GM10847 (cell line): ENCODE results near the gene PCDH18.

ENCODE experiments used
- POLR2A ChIP-seq: IDR thresholded peaks from 2 replicates; pipeline ENCODE4 v1.6.1; 2011; ENCODE audit not compliant: insufficient read length; ENCODE audit errors: extremely low read depth

PCDH18 gene

DNA sequence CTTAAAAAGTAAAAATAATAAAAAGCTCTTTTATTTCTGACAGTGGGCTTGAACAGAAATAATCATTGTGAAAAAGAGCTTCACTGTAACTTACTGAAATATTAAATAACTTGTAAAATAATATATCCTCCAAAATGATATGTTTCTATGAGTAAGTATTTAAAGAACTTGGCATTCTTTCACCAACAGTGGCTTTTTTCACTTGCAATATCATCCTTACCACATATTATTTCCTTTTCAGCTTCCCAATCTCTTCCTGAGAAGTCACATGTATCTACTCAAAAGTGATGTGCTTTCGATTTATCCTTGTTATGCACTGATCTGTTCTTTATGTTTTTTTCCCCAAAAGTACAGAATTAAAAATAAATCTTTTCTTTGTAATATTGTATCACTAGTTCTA, 2.2 kb upstream of the PCDH18 start:
- no peak for TF ChIP-seq POLR2A

DNA sequence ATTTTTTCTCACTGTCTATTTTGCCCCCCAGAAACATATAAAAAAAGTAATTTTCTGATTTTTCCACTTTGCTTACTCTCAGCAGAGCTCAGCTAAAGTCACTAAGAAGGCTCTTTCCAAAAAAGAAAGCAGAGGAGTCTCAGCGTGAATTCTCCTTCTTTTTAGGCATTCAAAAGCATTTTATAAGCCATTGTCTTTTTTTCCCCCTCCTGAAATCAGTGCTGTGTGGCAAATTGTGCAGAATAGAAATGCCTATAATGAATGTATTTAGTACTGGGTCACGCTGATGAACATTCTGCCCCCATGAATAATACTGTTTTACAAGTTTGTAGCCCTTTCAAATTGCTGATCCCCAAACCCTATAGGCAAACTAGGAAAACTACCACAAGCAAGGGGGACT, 1.6 kb upstream of the PCDH18 start:
- TF ChIP-seq POLR2A, result no peak

DNA sequence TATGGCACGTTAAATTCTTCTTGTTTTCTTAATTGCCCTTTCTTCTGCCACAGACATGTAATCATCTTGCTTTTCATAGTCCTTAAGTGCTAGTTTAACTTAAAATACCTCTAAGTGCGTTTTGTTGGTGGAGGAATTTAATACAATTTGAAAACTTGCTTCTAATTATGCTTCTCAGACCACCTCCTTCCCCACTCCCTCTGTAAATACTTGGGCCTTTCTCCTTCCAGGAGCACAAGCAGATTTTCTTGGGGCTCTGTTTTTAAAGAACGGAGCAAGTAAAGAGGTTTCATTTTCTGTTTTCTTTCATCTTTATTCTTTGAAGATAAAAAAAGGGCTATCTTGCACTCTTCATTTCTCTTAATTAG, 559 bp upstream of the PCDH18 start:
- TF ChIP-seq POLR2A, result no peak

- no peak for TF ChIP-seq POLR2A
Measured at GRCh38 chr4:137531168-137531985, 917 bp downstream of the PCDH18 start.

- TF ChIP-seq POLR2A, result no peak
Measured at GRCh38 chr4:137530176-137530575, 2.1 kb downstream of the PCDH18 start.

DNA sequence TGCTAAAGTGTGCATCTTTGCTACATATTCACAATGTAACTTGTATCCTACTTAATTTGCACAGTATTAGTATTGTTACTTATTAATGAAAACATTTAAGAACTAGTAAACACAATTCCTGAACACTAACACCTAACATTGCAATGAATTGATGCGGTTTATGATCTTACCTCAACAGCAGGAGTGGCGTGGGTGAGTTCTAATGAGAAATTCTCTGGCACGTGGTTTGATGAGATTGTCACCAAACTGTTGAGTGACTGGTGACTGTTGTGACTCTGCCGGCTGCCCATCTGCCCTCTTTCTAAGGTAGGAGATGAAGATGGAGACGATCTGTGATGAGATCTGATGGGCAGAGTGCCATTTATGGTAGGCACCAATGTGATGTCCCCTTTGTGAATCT, 2.9 kb downstream of the PCDH18 start:
- no peak for TF ChIP-seq POLR2A

GRCh38 chr4:137528673-137529072, 3.6 kb downstream of the PCDH18 start:
- no peak for TF ChIP-seq POLR2A

DNA sequence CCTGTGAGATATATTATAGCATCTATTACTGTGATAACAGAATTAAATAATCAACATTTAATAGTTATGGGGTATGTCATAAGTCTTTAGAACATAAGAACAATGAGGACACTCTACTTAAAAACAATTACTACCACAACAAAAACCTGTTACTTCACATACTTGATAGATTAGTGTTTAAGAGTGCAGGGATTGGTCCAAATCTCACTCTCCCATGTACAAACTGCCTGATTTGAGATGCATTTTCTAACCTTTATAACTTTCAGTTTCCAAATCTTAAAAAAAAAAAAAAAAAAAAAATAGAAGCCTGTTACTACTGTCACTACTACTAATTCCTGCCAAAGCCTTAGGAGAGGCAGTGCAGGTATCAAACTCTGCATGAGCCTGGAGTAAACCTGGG, 5.6 kb downstream of the PCDH18 start:
- no peak for TF ChIP-seq POLR2A

GRCh38 chr4:137524725-137525369, 7.4 kb downstream of the PCDH18 start:
- TF ChIP-seq POLR2A, result no peak

DNA sequence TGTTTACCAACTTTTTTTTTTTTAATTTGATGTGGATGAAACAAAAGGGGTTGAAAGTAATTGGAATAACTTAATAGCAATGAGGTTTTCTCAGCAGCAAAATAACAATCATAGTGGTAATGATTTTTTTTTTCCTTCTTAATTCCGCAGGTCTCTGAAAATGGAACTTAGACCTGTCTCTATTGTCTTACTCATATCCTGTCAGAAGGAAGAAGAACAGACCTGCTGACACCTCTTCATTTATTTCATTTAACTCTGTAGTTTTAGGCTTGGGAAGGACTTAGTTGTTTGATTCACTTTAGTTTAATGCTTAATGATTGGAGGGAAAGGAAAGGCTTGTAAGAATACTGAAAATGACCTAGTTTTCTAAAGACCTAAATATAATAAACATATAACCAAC, 9.0 kb downstream of the PCDH18 start:
- no peak for TF ChIP-seq POLR2A

DNA sequence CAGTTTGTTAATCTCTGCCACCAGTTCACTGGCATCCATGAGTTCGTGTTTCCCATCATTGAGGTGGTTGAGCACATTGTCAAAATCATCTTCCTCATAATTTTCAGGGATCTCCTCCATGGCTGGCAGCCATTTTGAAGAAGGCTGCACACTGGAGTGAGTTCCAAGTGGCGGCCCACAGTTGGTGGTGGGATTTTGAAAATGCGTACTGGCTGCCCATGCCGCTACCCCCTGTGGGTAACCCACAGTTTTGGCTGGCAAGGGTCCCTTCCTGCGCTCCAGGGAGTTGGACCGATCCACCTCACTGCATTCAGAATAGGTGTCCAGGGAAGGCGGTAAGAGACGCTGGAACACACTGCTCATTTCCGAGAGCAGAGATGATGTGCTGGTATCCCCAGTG, 11.2 kb downstream of the PCDH18 start:
- no peak for TF ChIP-seq POLR2A

GRCh38 chr4:137519406-137519805, 12.9 kb downstream of the PCDH18 start:
- no peak for TF ChIP-seq POLR2A

DNA sequence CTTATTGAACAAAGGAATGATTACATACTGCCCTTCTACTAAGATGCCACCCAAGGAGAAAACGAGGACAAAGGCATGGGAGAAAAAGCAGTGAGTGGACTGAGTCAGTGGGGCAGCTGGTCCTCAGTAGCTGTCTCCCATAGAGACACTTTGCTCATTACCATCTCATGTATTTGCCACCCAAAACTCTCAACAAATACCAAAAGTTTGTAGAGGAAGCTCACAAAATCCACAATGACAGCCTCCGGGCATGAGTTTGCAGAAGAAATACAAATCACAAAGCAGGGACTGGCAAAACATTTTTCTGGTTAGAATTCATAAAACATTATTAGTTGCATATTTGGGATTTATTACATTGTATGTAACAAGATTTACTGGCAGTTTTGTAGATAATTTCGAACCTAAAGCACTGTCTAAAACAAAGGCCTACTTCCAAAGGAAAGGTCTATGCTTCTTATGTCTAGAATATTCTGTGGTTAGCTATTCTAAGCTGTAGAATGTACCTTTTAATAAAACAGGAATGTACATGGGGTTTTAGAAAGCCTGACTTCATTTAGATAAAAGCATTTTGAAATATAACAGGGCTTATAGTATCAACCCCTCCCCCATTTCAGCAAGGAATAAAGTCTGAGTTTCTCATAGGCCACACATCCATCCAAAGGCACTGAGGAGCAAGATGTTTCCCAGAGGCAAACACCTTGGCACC, 17.7 kb downstream of the PCDH18 start:
- no peak for TF ChIP-seq POLR2A

- TF ChIP-seq POLR2A, result no peak
Measured at GRCh38 chr4:137510557-137511265, 21.6 kb downstream of the PCDH18 start.

- no peak for TF ChIP-seq POLR2A
Measured at GRCh38 chr4:137509855-137510282, 22.4 kb downstream of the PCDH18 start.

- no peak for TF ChIP-seq POLR2A
Measured at GRCh38 chr4:137502339-137503129, 29.8 kb downstream of the PCDH18 start.
